Right ventricle myocardium superior (tissue), 1 donor: ENCODE measurements around the gene APCDD1. TPM values are rescaled to one million over a fixed set of nuclear protein-coding genes. Genes with fewer than 3 reads are reported as not detected.
"Not testable (repeated sequence)": the region's sequence is repeated elsewhere in the genome, so short reads cannot be mapped to it uniquely, and the experiment has no call there.

ENCODE experiments used
- ATAC-seq: fragments of 200-7000 bp; cut with Tn5 transposase; one replicate; pipeline ENCODE4 v1.9.1; 2020; ENCODE audit warnings: mild to moderate bottlenecking; ENCODE audit not compliant: poor library complexity
- DNase-seq: peaks from one replicate; pipeline ENCODE4 v3.0.0-alpha.2; 2020
- intact Hi-C: fragments of 100-400 bp; cut with DNase I; formaldehyde crosslinking; loops from one replicate; pipeline ENCODE4 v1.11.2; 2022
- total RNA-seq: library from RNA; stranded (reverse); fragmentation: NEBNext Ultra II Directional; extraction: Animal tissue kit (Norgen Biotek cat#: 25700); gene quantifications from one replicate; pipeline ENCODE4 v1.2.1, GENCODE V29; 2021
- donor health status: DM: no; HTN: yes; CAD: no; lungs with severe emphysema.

Gene APCDD1
- total RNA-seq, 1 donor from 2014 or later = 27.0 TPM

DNA sequence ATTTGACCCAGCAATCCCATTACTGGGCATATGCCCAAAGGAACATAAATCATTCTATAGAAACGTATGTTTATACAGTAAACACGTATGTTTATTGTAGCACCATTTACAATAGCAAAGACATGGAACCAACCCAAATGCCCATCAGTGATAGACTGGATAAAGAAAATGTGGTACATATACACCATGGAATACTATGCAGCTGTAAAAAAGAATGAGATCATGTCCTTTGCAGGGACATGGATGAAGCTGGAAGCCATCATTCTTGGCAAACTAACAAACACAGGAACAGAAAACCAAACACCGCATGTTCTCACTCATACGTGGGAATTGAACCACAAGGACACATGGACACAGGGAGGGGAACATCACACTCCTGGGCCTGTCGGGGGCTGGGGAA lies 84.7 kb downstream of the APCDD1 start:
- DNase-seq, ATAC-seq, intact Hi-C loops: not testable (repeated sequence)

Other genes starting within 250 kb of the APCDD1 start
- gene NAPG, start 71.4 kb downstream of the APCDD1 start, total RNA-seq = 25.8 TPM